ENCODE data around the gene CKAP4. TPM values are rescaled to one million over a fixed set of nuclear protein-coding genes. Genes with fewer than 3 reads are reported as not detected.

Gene CKAP4
- total RNA-seq, 1 experiment from 2014 or later: 90.9 TPM

- DNase-seq (ENCODE audit: low read depth): no peak
These were observed 49.8 kb downstream of the CKAP4 start for GRCh38 chr12:106197906-106198623.

- no peak for DNase-seq (ENCODE audit: low read depth)
These were observed 52.2 kb downstream of the CKAP4 start for GRCh38 chr12:106195621-106196027.

- no peak for DNase-seq (ENCODE audit: low read depth)
These were observed 53.5 kb downstream of the CKAP4 start for GRCh38 chr12:106194351-106194750.

DNA sequence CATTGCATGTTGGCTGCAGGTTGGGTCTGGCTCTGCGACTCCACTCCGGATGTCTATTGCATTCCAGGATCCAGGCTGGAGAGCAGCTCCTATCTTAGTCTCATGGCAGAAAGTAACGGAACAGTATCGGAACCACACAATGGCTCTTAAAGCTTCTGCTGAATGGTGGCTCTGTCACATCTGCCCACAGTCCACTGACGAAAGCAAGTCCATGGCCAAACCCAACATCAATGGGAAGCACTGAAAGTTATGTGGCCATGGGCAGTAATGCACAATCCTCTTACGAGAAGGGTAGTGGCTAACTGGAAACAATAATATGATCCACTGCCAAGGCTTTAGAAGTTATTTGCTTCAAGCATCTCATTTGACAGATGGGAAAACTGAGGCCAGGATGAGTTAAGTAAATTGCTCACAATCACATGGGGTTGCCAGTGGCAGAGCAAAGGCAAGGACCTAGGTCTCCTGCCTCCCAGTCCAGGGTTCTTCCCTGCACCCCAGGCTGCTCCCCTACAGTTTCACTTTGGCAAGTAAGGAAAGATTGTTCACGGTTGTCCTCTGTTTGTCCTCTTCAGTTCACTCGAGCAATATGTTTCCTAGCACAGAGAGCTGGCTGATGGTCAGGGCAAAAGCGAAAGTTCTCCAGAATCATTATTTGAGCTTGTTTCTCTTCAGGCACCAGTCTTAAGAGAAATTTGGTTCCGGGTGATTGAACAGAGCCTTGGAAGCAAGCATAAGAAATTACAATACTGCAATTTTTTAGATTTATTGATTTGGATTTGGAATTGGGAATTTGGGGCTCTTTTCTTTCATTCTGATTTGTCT is 54.2 kb downstream of the CKAP4 start:
- no peak for DNase-seq (ENCODE audit: low read depth)

- no peak for DNase-seq (ENCODE audit: low read depth)
These were observed 55.0 kb downstream of the CKAP4 start for GRCh38 chr12:106192659-106193393.

- no peak for DNase-seq (ENCODE audit: low read depth)
These were observed 57.2 kb downstream of the CKAP4 start for GRCh38 chr12:106190581-106190980.

GRCh38 chr12:106189341-106189740 is 58.5 kb downstream of the CKAP4 start:
- no peak for DNase-seq (ENCODE audit: low read depth)

DNA sequence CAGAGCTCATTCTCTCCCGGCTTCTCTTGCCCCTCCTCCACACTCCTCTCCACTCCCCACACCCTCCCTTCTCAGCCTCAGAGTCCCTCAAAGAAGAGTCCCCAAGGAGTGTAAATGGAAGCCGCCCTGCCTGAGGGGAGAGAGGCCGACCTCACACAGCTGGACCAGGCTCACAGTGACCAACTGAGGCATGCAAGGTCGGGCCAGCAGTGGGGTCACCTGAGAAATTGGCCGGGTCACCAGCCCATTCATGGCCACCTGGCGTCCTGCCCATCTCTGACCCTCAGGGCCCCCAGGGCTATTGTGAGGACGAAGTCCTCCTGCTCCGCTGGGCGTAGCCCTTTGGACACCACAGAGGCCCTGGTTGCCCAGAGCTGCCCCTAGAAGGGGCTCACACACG is 59.6 kb downstream of the CKAP4 start:
- no peak for DNase-seq (ENCODE audit: low read depth)

Other genes starting within 250 kb of the CKAP4 start
- gene NUAK1, start 109.1 kb downstream of the CKAP4 start, total RNA-seq (2014; rRNA removed; shearing (Covaris generic)): 30.1 and 31.3 TPM in 2 replicates
- gene TCP11L2, start 54.7 kb upstream of the CKAP4 start, total RNA-seq (2014; rRNA removed; shearing (Covaris generic)): 2.3 and 2.5 TPM in 2 replicates
- gene POLR3B, start 109.7 kb upstream of the CKAP4 start, total RNA-seq (2014; rRNA removed; shearing (Covaris generic)): 17.5 and 18.4 TPM in 2 replicates